Smooth muscle cell (in vitro differentiated cells): ENCODE measurements around the gene CAPN10. TPM values are rescaled to one million over a fixed set of nuclear protein-coding genes. Genes with fewer than 3 reads are reported as not detected.

Source experiments
- DNase-seq: peaks from one replicate; lab custom pipeline; 2025; ENCODE audit not compliant: unreplicated experiment; lab: John Stamatoyannopoulos, UW
- H2AFZ ChIP-seq: fragments of 200-600 bp; sonication (generic); 2 replicates; pipeline ENCODE4 v1.6.0; 2016; ENCODE audit warnings: antibody characterized with exemption, low read depth, mild to moderate bottlenecking
- H3F3A ChIP-seq: fragments of 200-600 bp; sonication (generic); 2 replicates; pipeline ENCODE4 v1.6.0; 2017; ENCODE audit warnings: antibody characterized with exemption, low read depth
- H3K27ac ChIP-seq: fragments of 200-600 bp; sonication (generic); 2 replicates; pipeline ENCODE4 v1.5.1; 2016; ENCODE audit warnings: low read depth, mild to moderate bottlenecking
- H3K27me3 ChIP-seq: fragments of 200-600 bp; sonication (generic); 2 replicates; pipeline ENCODE4 v1.6.1; 2016; ENCODE audit warnings: low read depth, mild to moderate bottlenecking
- H3K36me3 ChIP-seq: fragments of 200-600 bp; sonication (generic); 2 replicates; pipeline ENCODE4 v1.5.1; 2016; ENCODE audit warnings: low read depth
- H3K4me1 ChIP-seq: fragments of 200-600 bp; sonication (generic); 2 replicates; pipeline ENCODE4 v1.5.1; 2016; ENCODE audit warnings: low read depth
- H3K4me2 ChIP-seq: fragments of 200-600 bp; sonication (generic); 2 replicates; pipeline ENCODE4 v1.6.0; 2016; ENCODE audit warnings: mild to moderate bottlenecking
- H3K4me3 ChIP-seq: fragments of 200-600 bp; sonication (generic); 2 replicates; pipeline ENCODE4 v1.5.1; 2016; ENCODE audit warnings: mild to moderate bottlenecking
- H3K79me2 ChIP-seq: fragments of 200-600 bp; sonication (generic); 2 replicates; pipeline ENCODE4 v1.6.0; 2016; ENCODE audit warnings: low read depth, mild to moderate bottlenecking
- H3K9ac ChIP-seq: fragments of 200-600 bp; sonication (generic); 2 replicates; pipeline ENCODE4 v1.6.0; 2016; ENCODE audit warnings: low read depth
- H3K9me3 ChIP-seq: fragments of 200-600 bp; sonication (generic); replicated peaks from 2 replicates; pipeline ENCODE4 v1.5.1; 2016; ENCODE audit warnings: low read depth
- H4K20me1 ChIP-seq: fragments of 200-600 bp; sonication (generic); 2 replicates; pipeline ENCODE4 v1.6.0; 2016; ENCODE audit warnings: low read depth
- WGBS: methylation state at CpG from one replicate; pipeline ENCODE4 v1.1.7; 2016; ENCODE audit warnings: low lambda C conversion rate; 5-methylcytosine and 5-hydroxymethylcytosine counted together
- polyA plus RNA-seq: library from polyadenylated mRNA; unstranded; fragments of >200 nt; fragmentation: Nextera tagmentation; extraction: Ambion mirVana; gene quantifications from 2 replicates; pipeline ENCODE4 v1.2.1, GENCODE V29; 2016
- total RNA-seq: library from RNA; depleted of rRNA; stranded (reverse); fragments of >200 nt; gene quantifications from 2 replicates; pipeline ENCODE4 v1.2.3, GENCODE V29; 2014
- TF ChIP-seq, protein P1 (sequence below): fragments of 200-600 bp; sonication (generic); IDR thresholded peaks from 2 replicates; pipeline ENCODE4 v1.5.1; 2017; ENCODE audit warnings: borderline replicate concordance, mild to moderate bottlenecking, antibody characterized with exemption; ENCODE audit not compliant: insufficient read depth, poor library complexity, severe bottlenecking

The CAPN10 gene
- total and polyA plus RNA-seq, 2 experiments from 2014 or later = 6.6 to 17.0 TPM

DNA sequence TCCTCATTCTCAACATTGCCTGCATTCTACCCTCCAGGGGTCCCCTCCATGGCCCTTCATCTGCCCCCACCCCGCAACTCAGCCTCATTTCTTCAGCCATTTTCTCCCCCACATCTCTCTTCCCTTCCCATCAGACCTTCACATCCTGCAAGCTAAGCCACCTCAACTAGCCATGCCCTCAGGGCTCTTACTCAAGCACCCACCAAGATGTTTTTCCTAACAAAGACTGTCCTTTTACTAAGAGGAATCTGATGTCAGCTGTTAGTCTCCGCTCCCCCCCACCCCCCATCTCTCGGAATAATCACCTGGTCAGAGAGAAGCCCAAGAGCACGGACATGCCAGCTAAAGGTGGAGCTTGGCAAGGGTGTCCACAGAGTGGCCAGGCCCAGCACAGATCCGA is 4.7 kb upstream of the CAPN10 start:
- Histone ChIP-seq H4K20me1 (peaks cover 62% of the 10 kb centered on the region), H3K79me2 (peaks cover 49% of the 10 kb centered on the region)
- TF ChIP-seq, protein P1, sequence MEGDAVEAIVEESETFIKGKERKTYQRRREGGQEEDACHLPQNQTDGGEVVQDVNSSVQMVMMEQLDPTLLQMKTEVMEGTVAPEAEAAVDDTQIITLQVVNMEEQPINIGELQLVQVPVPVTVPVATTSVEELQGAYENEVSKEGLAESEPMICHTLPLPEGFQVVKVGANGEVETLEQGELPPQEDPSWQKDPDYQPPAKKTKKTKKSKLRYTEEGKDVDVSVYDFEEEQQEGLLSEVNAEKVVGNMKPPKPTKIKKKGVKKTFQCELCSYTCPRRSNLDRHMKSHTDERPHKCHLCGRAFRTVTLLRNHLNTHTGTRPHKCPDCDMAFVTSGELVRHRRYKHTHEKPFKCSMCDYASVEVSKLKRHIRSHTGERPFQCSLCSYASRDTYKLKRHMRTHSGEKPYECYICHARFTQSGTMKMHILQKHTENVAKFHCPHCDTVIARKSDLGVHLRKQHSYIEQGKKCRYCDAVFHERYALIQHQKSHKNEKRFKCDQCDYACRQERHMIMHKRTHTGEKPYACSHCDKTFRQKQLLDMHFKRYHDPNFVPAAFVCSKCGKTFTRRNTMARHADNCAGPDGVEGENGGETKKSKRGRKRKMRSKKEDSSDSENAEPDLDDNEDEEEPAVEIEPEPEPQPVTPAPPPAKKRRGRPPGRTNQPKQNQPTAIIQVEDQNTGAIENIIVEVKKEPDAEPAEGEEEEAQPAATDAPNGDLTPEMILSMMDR = no peak

DNA sequence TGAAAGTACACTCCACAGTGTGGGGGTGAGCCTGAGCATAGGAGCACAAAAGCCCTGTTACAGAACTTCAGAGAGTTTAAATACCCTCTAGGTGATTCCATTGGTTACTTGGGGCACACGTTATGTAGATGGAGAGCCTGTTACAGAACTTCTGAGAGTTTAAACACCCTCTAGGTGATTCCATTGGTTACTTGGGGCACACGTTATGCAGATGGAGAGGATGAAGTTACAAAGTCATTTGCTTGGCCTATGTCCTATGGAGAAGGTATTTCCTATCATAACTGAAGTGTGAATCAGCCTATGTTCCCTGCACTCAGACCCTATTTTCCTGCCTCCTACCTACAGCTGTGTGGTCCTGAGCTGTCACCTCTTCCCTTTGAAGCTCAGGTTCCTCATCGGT is 3.8 kb upstream of the CAPN10 start:
- Histone ChIP-seq H3K4me1 (peaks cover 17% of the 10 kb centered on the region), H4K20me1 (peaks cover 60% of the 10 kb centered on the region), H3K4me2 (no peak overlapping the region), H3K27ac (no peak overlapping the region), H3K27me3 (no peaks in the 10 kb centered on the region), H3F3A (peaks cover 15% of the 10 kb centered on the region), H3K9ac (no peak overlapping the region), H3K9me3 (no peaks in the 10 kb centered on the region), H3K4me3 (no peak overlapping the region), H3K36me3 (no peaks in the 10 kb centered on the region), H3K79me2 (peaks cover 58% of the 10 kb centered on the region), H2AFZ (no peak overlapping the region)
- 86% methylated on average over 3 of the region's 3 CpGs for WGBS
- no peak for DNase-seq
- TF ChIP-seq, protein P1 = no peak

More for the DNA sequence above, 4.7 kb upstream of the CAPN10 start:
- Histone ChIP-seq H3F3A (peaks cover 15% of the 10 kb centered on the region), H3K27ac (no peak overlapping the region), H3K4me3 (no peak overlapping the region), H3K27me3 (no peaks in the 10 kb centered on the region), H3K4me1 (peaks cover 11% of the 10 kb centered on the region), H3K36me3 (no peaks in the 10 kb centered on the region), H2AFZ (no peak overlapping the region), H3K9me3 (no peaks in the 10 kb centered on the region), H3K9ac (no peak overlapping the region), H3K4me2 (no peak overlapping the region)
- DNase-seq = no peak
- 76% methylated on average over 5 of the region's 5 CpGs for WGBS

DNA sequence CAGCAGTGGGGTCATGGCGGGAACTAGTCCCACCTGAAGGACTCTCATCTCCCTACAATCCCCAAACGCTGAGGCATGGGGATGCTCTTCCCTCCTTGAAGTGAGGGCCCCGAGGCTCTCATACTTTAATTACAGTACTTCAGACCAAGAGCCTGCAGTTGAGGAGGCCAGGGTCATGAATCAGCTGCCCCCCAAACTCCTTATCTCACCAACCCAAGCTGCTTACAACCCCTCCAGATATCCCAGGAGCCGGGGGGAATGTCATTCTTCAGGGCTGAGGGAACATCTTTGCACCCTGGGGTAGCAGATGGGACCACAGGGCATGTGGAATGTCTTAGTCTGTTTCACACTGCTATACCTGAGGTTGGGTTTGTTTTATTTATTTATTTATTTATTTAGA is 2.8 kb upstream of the CAPN10 start:
- Histone ChIP-seq H3K4me3 (no peak overlapping the region), H2AFZ (no peak overlapping the region), H3K27ac (no peak overlapping the region), H4K20me1 (peaks cover 60% of the 10 kb centered on the region), H3K9ac (no peak overlapping the region), H3K9me3 (no peaks in the 10 kb centered on the region), H3K4me1 (peaks cover 23% of the 10 kb centered on the region), H3K4me2 (no peak overlapping the region), H3K36me3 (no peaks in the 10 kb centered on the region), H3K27me3 (no peaks in the 10 kb centered on the region), H3K79me2 (peaks cover 67% of the 10 kb centered on the region), H3F3A (peaks cover 15% of the 10 kb centered on the region)
- no peak for DNase-seq
- TF ChIP-seq, protein P1 = no peak
- WGBS = 88% methylated on average over 4 of the region's 4 CpGs

- Histone ChIP-seq H3K27ac (no peak overlapping the region), H3K4me3 (peak overlapping the region; percentile 92), H3K9me3 (no peaks in the 10 kb centered on the region), H3K27me3 (no peaks in the 10 kb centered on the region), H3K36me3 (no peaks in the 10 kb centered on the region), H4K20me1 (peaks cover 59% of the 10 kb centered on the region), H3F3A (peaks cover 13% of the 10 kb centered on the region), H3K4me1 (peaks cover 23% of the 10 kb centered on the region), H3K79me2 (peaks cover 74% of the 10 kb centered on the region), H2AFZ (no peak overlapping the region), H3K9ac (no peak overlapping the region), H3K4me2 (peak overlapping the region; percentile 97)
- WGBS = 82% methylated on average over 4 of the region's 4 CpGs
- DNase-seq = no peak
- TF ChIP-seq, protein P1 = no peak
Measured at GRCh38 chr2:240584486-240585031, 2.0 kb upstream of the CAPN10 start.
